GM12892 (cell line): ENCODE measurements around the gene PHRF1.

ENCODE experiments used
- POLR2A ChIP-seq: IDR thresholded peaks from 2 replicates; pipeline ENCODE4 v1.6.1; 2011; ENCODE audit warnings: low read depth, low read length, control low read depth
- POLR2AphosphoS5 ChIP-seq: IDR thresholded peaks from 2 replicates; pipeline ENCODE4 v1.6.1; 2011; ENCODE audit warnings: low read depth, low read length, control low read depth
- TAF1 ChIP-seq: IDR thresholded peaks from 2 replicates; pipeline ENCODE4 v1.6.1; 2011; ENCODE audit warnings: low read depth, mild to moderate bottlenecking, control low read depth, low read length, borderline replicate concordance

GRCh38 chr11:626475-627307, 50.4 kb downstream of the PHRF1 start, which contains the start of gene SCT:
- no peak for TF ChIP-seq POLR2A
- no peak for TF ChIP-seq POLR2AphosphoS5
- TF ChIP-seq TAF1, result no peak
